Urinary bladder (tissue), 4 donors: Measurements from ENCODE around the gene AOC1. TPM values are rescaled to one million over a fixed set of nuclear protein-coding genes. Genes with fewer than 3 reads are reported as not detected.
"Not testable (repeated sequence)": the region's sequence is repeated elsewhere in the genome, so short reads cannot be mapped to it uniquely, and the experiment has no call there.

Experiments used
- DNase-seq: peaks from one replicate; pipeline ENCODE4 v3.0.0-alpha.2; 2015; ENCODE audit errors: extremely low spot score
- H3K27ac ChIP-seq: one replicate; pipeline ENCODE4 v1.5.1; 2013; ENCODE audit warnings: low read depth, mild to moderate bottlenecking, moderate library complexity
- H3K36me3 ChIP-seq: one replicate; pipeline ENCODE4 v1.6.1; 2013; ENCODE audit warnings: mild to moderate bottlenecking, moderate library complexity; ENCODE audit not compliant: insufficient read depth
- H3K4me1 ChIP-seq: one replicate; pipeline ENCODE4 v1.6.1; 2013; ENCODE audit warnings: mild to moderate bottlenecking, moderate library complexity; ENCODE audit not compliant: insufficient read depth
- H3K4me3 ChIP-seq: one replicate; pipeline ENCODE4 v1.5.1; 2013; ENCODE audit warnings: low read depth, low read length
- WGBS: extraction: QIAGEN DNeasy Blood & Tissue Kit; methylation state at CpG from one replicate; pipeline ENCODE4 v1.1.7; 2013; 5-methylcytosine and 5-hydroxymethylcytosine counted together
- polyA plus RNA-seq: library from polyadenylated mRNA; stranded (reverse); fragments of 200-250 nt; gene quantifications from one replicate; pipeline ENCODE4 v1.2.3, GENCODE V29; 2013
- total RNA-seq: library from RNA; depleted of rRNA; stranded (reverse); fragments of >200 nt; gene quantifications from one replicate; pipeline ENCODE4 v1.2.3, GENCODE V29; 2014
- donor health status: healthy with polysubstance abuse.
- donor health status: healthy.

Gene AOC1
- total and polyA plus RNA-seq, 2 donors: 0.32 TPM; not detected in 1

- 55% methylated on average over 6 of the region's 6 CpGs for WGBS
- no peaks in the 10 kb centered on the region for H3K4me1 ChIP-seq
- no peak overlapping the region for H3K27ac ChIP-seq
- no peak for DNase-seq
- H3K4me3 ChIP-seq: no peak overlapping the region
- H3K36me3 ChIP-seq: no peaks in the 10 kb centered on the region
Observed at GRCh38 chr7:150904011-150904909, 51.9 kb downstream of the AOC1 start.

GRCh38 chr7:150908173-150908572, 55.9 kb downstream of the AOC1 start:
- no peak for DNase-seq
- Histone ChIP-seq H3K4me3 (no peak overlapping the region), H3K27ac (no peak overlapping the region), H3K36me3 (no peaks in the 10 kb centered on the region), H3K4me1 (no peaks in the 10 kb centered on the region)
- 85% methylated on average over 2 of the region's 2 CpGs for WGBS

- 76% methylated on average over 8 of the region's 8 CpGs for WGBS
- no peak for DNase-seq
- Histone ChIP-seq H3K36me3 (no peaks in the 10 kb centered on the region), H3K4me3 (no peak overlapping the region), H3K4me1 (no peaks in the 10 kb centered on the region), H3K27ac (no peak overlapping the region)
Observed at GRCh38 chr7:150909200-150909995, 57.1 kb downstream of the AOC1 start.

GRCh38 chr7:150910305-150910995, 58.1 kb downstream of the AOC1 start:
- DNase-seq, H3K4me1 ChIP-seq, H3K27ac ChIP-seq, H3K4me3 ChIP-seq, H3K36me3 ChIP-seq: not testable (repeated sequence)
- WGBS: 72% methylated on average over 8 of the region's 8 CpGs

- H3K27ac ChIP-seq: no peak overlapping the region
- H3K4me3 ChIP-seq: no peak overlapping the region
- 55% methylated on average over 12 of the region's 12 CpGs for WGBS
- no peaks in the 10 kb centered on the region for H3K4me1 ChIP-seq
- no peak for DNase-seq
- H3K36me3 ChIP-seq: no peaks in the 10 kb centered on the region
Observed at GRCh38 chr7:150910996-150911422, 58.7 kb downstream of the AOC1 start.

Other genes starting within 250 kb of the AOC1 start
- 29.5 TPM for gene GIMAP6, start 220.1 kb upstream of the AOC1 start, total RNA-seq
- 30.3 TPM for gene GIMAP6, start 220.1 kb upstream of the AOC1 start, polyA plus RNA-seq
- 18.8 TPM for gene GIMAP2, start 166.8 kb upstream of the AOC1 start, total RNA-seq
- 10.1 TPM for gene GIMAP2, start 166.8 kb upstream of the AOC1 start, polyA plus RNA-seq
- gene GIMAP1, start 135.9 kb upstream of the AOC1 start, total RNA-seq: 4.9 TPM
- 8.0 TPM for gene GIMAP1, start 135.9 kb upstream of the AOC1 start, polyA plus RNA-seq
- 25.6 TPM for gene GIMAP5, start 115.1 kb upstream of the AOC1 start, total RNA-seq
- gene GIMAP5, start 115.1 kb upstream of the AOC1 start, polyA plus RNA-seq: 24.3 TPM
- gene TMEM176B, start 52.2 kb upstream of the AOC1 start, total RNA-seq: 59.4 TPM
- 84.0 TPM for gene TMEM176B, start 52.2 kb upstream of the AOC1 start, polyA plus RNA-seq
- gene TMEM176A, start 51.7 kb upstream of the AOC1 start, total RNA-seq: 20.8 TPM
- gene TMEM176A, start 51.7 kb upstream of the AOC1 start, polyA plus RNA-seq: 56.1 TPM
- gene KCNH2, start 125.8 kb downstream of the AOC1 start, total RNA-seq: 9.9 TPM
- gene KCNH2, start 125.8 kb downstream of the AOC1 start, polyA plus RNA-seq: 48.5 TPM
- gene NOS3, start 138.5 kb downstream of the AOC1 start, total RNA-seq: 6.0 TPM
- 15.8 TPM for gene NOS3, start 138.5 kb downstream of the AOC1 start, polyA plus RNA-seq
- gene ATG9B, start 172.0 kb downstream of the AOC1 start, total RNA-seq: not detected
- 0.32 TPM for gene ATG9B, start 172.0 kb downstream of the AOC1 start, polyA plus RNA-seq
- 17.1 TPM for gene ABCB8, start 175.9 kb downstream of the AOC1 start, total RNA-seq
- 19.4 TPM for gene ABCB8, start 175.9 kb downstream of the AOC1 start, polyA plus RNA-seq
- 1.1 TPM for gene ASIC3, start 196.0 kb downstream of the AOC1 start, total RNA-seq
- gene ASIC3, start 196.0 kb downstream of the AOC1 start, polyA plus RNA-seq: 2.0 TPM
- 6.7 TPM for gene CDK5, start 205.4 kb downstream of the AOC1 start, total RNA-seq
- 9.4 TPM for gene CDK5, start 205.4 kb downstream of the AOC1 start, polyA plus RNA-seq
- gene SLC4A2, start 207.1 kb downstream of the AOC1 start, total RNA-seq: 30.6 TPM
- 107 TPM for gene SLC4A2, start 207.1 kb downstream of the AOC1 start, polyA plus RNA-seq
- 42.4 TPM for gene FASTK, start 228.3 kb downstream of the AOC1 start, total RNA-seq
- gene FASTK, start 228.3 kb downstream of the AOC1 start, polyA plus RNA-seq: 87.8 TPM
- gene TMUB1, start 231.0 kb downstream of the AOC1 start, total RNA-seq: 9.7 TPM
- gene TMUB1, start 231.0 kb downstream of the AOC1 start, polyA plus RNA-seq: 51.9 TPM
- 25.5 TPM for gene AGAP3, start 234.0 kb downstream of the AOC1 start, total RNA-seq
- 77.0 TPM for gene AGAP3, start 234.0 kb downstream of the AOC1 start, polyA plus RNA-seq